GM04503 (cell line): Measurements from ENCODE around the gene GPLD1.
"Not testable (repeated sequence)": the region's sequence is repeated elsewhere in the genome, so short reads cannot be mapped to it uniquely, and the experiment has no call there.

Source experiments
- DNase-seq: peaks from one replicate; pipeline ENCODE4 v3.0.0-alpha.2; 2012; ENCODE audit warnings: low read depth

The GPLD1 gene

GRCh38 chr6:24489470-24489869, at the start of gene GPLD1:
GPLD1 (minus strand) TSS chr6:24489578; CDS start chr6:24489511, 67 bp downstream.
- no peak for DNase-seq

- DNase-seq = no peak
Observed at GRCh38 chr6:24537771-24538385, 48.5 kb upstream of the GPLD1 start.

DNA sequence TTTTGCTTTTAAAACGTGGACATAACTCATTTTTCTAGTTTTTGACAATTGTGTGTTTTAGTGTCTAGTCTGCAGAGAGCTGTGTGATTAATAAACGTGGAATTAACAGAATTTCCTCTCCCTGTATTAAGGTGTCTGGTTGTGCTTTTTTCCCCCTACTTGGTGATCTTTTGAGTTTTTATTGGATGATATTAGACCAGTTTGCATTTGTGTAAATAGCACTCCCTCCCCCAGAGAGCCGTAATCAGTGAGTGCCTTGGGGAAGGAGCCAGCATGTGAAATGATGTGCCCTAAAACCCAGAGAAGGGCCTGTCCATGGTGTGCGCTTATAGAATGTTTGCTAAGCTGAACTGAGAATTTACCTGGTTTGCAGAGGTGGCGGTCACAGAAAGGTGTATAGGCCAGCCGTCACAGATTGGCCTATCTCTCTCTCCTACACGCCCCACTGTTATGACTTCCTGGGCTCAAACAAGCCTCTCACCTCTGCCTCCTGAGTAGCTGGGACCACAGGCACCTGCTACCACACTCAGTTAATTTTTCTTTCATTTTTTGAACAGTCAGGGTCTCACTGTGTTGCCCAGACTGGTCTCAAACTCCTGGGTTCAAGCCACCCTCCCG, 47.8 kb upstream of the GPLD1 start:
- DNase-seq = no peak

DNA sequence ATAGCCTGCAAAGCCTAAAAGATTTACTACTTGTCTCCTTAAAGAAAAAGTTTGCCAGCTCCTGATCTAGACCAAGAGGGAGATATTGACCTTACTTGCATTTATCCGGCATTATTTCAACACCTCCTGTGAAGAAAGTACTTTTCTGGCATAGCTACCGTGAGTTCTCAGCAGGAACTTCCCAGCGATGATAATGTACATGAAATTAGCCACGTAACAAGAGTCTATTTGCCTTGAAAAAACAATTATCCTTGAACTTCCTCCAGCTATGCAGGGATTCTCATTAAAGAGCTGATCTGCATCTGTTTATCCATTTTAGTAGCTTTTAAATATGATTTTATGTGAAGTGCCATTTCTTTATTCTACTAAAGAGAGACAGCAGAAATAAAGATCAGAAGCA, 47.1 kb upstream of the GPLD1 start:
- no peak for DNase-seq

DNA sequence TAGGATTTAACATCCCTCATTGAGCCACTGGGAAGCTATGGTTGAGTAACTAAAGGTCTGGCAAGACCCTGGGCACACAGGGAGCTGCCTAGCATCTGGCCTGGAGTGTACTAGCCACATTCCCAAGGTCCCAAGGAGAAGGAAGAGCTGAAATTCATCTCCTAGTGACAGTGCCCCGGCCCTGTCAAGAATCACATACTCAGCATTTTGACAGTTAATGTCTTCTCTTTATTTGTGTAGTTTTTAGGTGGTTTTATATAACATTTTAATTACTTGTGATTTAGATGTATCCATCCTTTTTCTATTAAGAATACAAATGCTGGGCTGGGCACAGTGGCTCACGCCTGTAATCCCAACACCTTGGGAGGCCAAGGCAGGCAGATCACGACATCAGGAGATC, 45.8 kb upstream of the GPLD1 start:
- DNase-seq = no peak

DNA sequence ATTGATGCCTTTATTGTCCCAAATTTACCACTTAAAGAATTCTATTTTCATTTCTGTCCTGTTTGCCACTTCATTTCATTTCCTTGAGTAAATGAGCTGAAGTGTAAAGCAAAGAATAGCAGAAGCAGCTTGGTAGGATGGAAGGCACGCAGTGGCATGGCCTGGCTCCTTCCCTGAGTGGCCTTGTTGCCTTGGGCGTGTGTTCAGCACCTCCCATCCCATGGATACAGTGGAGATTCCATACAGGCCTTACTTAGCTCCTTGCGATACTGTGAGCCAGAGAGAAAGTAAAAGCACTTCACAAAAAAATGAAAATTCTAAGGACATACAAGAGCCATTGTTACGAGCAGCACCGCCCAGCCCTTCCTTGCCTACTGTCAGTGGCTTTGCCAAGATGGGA, 45.0 kb upstream of the GPLD1 start:
- DNase-seq = no peak

DNA sequence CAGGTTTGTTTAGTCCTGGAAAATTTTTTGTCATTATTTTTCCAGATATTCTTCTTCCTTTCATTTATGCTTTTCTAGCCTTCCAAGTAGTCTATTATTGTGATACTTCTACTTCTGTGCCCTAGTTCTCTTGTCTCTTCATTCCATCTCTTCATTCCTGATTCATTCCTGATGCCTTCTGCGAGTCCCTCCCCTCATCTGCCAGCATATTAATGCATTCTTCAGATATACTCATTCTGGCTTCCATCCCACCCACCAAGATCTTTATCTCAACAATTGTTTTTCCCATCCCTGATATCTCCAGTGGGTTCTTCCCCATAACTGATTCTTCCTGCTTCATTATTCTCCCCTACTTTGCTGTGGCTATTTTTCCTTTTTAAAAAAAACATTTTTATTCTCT, 40.6 kb upstream of the GPLD1 start:
- DNase-seq = no peak

DNA sequence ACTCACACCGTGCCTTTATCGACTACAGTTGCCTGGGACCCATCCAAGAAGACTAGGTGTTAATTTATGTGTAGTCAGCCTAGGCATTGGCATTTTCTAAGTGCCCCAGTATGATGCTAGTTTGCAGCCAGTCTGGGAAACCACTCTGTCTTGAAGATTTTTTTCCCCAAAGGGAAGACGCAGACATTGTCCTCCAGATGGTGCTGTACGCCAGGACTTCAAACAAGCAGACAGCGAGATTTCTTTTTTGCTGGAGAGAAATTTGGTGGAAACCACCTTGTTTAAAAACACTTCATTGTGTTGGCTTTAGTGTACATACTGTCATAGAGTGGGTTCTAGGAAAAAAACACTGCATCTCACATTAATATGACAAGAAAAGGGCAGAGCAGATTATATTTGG, 35.4 kb upstream of the GPLD1 start:
- DNase-seq = no peak

DNA sequence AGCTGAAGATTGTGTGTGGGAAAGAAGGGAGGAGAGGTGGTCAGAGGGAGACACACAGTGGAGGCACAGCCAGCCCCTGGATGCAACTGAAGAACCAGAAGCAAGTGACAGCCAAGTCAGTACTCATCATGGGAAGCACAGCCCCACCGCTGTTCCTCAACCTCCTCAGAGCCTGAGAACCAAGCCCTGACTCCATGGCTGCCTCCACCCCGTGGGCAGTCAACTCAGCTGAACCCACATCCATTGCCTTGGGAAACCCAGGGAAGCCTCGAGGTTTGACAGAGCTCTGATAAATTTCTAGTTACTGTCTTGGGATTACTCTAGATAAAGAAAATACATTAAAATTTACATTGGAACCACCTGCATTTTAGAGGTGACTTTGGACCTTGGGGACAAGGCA, 35.0 kb upstream of the GPLD1 start:
- no peak for DNase-seq

- DNase-seq = no peak
Observed at GRCh38 chr6:24522228-24523176, 33.1 kb upstream of the GPLD1 start.

- no peak for DNase-seq
Observed at GRCh38 chr6:24520929-24521546, 31.7 kb upstream of the GPLD1 start.

DNA sequence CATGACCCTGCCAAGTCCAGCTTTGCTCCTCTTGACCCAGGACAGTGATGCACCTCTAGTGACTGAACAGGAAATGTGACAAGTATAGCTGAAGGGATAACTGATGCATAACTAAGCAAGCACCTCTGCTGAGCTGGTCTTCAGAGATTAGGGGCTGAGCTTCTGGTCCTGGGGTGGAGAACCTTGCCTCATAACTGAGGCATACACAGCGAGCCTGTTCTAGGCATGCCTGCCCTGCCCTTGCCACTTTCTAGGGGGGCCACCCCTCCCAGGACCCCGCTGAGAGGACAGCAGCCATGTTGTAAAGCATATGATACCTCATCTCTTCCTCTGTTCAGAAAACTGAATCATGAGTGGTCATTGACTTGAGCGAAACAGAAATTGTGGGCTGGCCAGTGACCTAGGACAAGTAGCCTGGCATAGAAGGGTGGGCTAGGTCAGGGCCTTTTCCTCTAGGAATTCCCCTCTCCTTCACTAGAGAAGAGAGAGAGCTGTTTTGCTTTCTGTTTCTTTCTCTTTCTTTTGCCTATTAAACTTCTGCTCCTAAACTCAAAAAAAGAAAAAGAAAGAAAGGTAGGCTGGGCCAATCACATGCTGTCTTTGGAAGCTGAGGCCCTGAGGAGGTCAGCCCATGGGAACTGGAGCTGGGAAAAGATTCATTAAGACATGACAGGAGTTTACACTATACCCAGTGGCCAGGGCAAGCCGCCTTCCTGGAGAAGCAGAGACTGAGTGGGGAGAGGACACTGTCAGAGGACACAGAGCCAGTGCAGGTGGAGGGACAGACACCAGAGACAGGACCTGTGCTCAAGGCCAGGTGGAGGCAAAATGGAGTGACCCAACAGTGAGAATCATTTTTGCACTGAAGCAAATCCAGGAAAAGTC, 28.5 kb upstream of the GPLD1 start:
- no peak for DNase-seq

GRCh38 chr6:24513602-24514001, 24.2 kb upstream of the GPLD1 start:
- no peak for DNase-seq

DNA sequence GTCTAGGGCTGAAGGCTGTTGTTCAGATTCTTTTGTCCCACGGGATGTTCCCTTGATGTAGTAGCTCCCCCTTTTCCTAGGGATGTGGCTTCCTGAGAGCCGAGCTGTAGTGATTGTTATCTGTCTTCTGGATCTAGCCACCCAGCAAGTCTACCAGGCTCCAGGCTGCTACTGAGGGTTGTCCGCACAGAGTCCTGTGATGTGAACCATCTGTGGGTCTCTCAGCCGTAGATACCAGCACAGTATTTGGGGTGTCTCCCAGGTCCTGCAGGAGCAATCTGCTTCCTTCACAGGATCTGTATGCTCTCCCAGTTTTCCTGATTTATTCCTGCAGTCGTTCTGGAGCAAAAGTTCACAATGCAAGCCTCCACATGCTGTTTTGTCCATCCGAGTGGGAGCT, 22.6 kb upstream of the GPLD1 start:
- DNase-seq = not testable (repeated sequence)

GRCh38 chr6:24506814-24507520, 17.6 kb upstream of the GPLD1 start:
- no peak for DNase-seq

GRCh38 chr6:24504649-24505586, 15.5 kb upstream of the GPLD1 start:
- no peak for DNase-seq

DNA sequence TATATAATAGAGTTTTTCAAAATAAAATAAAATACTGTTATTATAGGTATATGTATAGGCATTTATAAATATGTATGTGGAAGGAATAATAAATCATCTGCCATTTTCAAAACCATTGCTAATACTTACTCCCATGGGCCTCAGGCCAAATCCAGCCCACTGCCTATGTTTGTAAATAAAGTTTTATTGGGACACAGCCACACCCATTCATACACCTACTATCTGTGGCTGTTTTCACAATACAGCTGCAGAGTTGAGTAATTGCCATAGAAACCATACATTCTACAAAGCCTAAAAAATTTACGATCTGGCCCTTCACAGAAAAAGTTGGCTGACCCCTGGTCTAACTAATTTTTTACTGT, 14.9 kb upstream of the GPLD1 start:
- no peak for DNase-seq

- no peak for DNase-seq
Observed at GRCh38 chr6:24501914-24502313, 12.5 kb upstream of the GPLD1 start.

GRCh38 chr6:24501374-24501773, 12.0 kb upstream of the GPLD1 start:
- DNase-seq = no peak

GRCh38 chr6:24500683-24501082, 11.3 kb upstream of the GPLD1 start:
- DNase-seq = no peak
